Measurements from ENCODE around the gene KCNE4. TPM values are rescaled to one million over a fixed set of nuclear protein-coding genes. Genes with fewer than 3 reads are reported as not detected.

The KCNE4 gene
- total RNA-seq, 1 donor from 2014 or later, result not detected

DNA sequence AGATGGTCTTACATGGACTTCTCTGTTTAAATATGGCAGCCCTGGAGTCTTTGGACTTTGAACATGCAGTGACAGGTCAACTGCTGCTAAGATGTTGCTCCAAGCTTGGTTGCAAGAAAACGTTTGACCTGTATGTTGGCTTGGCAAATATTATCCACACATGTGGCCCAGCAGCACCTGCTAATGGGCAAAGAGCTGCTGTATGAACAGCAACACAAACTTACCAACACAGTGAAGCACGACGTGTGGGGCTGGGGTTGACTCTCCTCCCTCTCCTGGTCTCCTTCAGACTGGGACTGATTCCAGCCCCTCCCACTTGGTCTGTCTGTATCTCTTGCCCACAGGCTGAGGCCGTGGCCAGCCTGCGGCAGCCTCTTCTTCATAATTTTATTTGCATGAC, 3.8 kb downstream of the KCNE4 start:
- TF ChIP-seq, protein P1, sequence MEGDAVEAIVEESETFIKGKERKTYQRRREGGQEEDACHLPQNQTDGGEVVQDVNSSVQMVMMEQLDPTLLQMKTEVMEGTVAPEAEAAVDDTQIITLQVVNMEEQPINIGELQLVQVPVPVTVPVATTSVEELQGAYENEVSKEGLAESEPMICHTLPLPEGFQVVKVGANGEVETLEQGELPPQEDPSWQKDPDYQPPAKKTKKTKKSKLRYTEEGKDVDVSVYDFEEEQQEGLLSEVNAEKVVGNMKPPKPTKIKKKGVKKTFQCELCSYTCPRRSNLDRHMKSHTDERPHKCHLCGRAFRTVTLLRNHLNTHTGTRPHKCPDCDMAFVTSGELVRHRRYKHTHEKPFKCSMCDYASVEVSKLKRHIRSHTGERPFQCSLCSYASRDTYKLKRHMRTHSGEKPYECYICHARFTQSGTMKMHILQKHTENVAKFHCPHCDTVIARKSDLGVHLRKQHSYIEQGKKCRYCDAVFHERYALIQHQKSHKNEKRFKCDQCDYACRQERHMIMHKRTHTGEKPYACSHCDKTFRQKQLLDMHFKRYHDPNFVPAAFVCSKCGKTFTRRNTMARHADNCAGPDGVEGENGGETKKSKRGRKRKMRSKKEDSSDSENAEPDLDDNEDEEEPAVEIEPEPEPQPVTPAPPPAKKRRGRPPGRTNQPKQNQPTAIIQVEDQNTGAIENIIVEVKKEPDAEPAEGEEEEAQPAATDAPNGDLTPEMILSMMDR (IDR thresholded peaks at IDR 0.05; ENCODE audit: partially characterized antibody, unreplicated experiment), result no peak
- Mint-ChIP-seq H3K27ac (ENCODE audit: unreplicated experiment) (no peak overlapping the region), H3K4me1 (ENCODE audit: low read depth, unreplicated experiment) (peaks cover 3% of the 10 kb centered on the region), H3K27me3 (ENCODE audit: unreplicated experiment) (no peaks in the 10 kb centered on the region), H3K4me3 (ENCODE audit: unreplicated experiment) (no peak overlapping the region), H3K9me3 (ENCODE audit: unreplicated experiment) (no peaks in the 10 kb centered on the region), H3K36me3 (ENCODE audit: unreplicated experiment) (no peaks in the 10 kb centered on the region)
- no peak for DNase-seq

DNA sequence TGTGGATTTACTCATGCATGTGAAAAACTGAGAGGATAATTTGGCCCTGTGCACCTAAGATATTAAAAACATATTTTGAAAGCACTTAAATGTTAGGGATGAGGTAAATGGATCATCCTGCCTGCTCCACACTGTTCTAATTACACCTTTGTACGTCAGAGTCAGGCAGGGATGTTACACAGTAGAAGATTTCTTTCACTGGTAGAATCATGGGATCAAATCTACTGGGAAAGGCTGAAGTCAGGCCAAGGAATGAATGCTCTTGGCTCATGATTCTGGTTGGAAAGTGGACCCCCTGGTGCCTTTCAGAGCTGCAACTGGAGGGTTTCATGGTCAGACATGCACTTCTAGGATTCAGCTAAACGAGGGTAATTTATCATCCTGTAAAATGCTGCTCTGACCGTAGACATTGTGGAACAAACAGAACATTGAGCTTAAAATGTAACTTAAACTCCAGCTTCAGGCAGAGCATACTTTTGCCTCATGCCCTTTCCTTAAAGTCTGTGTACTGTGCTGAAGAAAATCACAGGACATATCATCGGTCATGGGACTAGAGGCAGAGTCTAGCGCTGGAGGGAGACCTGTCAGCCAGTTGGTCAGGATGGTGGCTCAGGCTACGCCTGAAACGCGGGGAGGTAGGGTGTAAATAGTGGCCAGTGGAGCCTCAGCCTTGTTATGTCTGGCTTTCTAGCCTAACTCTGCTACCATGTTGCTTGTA, 4.9 kb downstream of the KCNE4 start:
- no peak overlapping the region for H3K27ac Mint-ChIP-seq (ENCODE audit: unreplicated experiment)
- H3K27me3 Mint-ChIP-seq (ENCODE audit: unreplicated experiment), result no peaks in the 10 kb centered on the region
- no peak for DNase-seq
- H3K4me3 Mint-ChIP-seq (ENCODE audit: unreplicated experiment), result no peak overlapping the region
- no peaks in the 10 kb centered on the region for H3K36me3 Mint-ChIP-seq (ENCODE audit: unreplicated experiment)
- H3K4me1 Mint-ChIP-seq (ENCODE audit: low read depth, unreplicated experiment), result no peaks in the 10 kb centered on the region
- peaks cover 2% of the 10 kb centered on the region for H3K9me3 Mint-ChIP-seq (ENCODE audit: unreplicated experiment)
- TF ChIP-seq, protein P1 (IDR thresholded peaks at IDR 0.05; ENCODE audit: partially characterized antibody, unreplicated experiment), result no peak

DNA sequence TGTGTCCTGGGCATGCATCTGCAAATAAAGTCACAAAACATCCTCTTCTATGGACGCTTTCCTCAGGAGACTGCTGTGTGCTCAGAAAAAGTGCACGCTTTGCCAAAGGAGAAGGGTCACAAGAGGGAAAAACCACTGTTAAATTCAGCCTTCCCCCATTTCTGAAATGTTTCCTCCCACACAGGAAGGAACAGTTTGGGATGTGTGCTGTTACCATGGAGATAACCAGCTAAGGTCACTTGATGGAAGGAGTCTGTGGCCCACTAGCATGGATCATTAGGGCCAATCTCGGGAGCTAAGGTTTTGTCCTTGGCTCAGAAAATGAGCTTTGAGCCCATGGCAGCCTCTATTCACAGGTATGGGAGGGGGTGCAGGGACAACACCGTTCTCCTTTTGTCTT, 5.6 kb downstream of the KCNE4 start:
- DNase-seq, result no peak
- Mint-ChIP-seq H3K27me3 (ENCODE audit: unreplicated experiment) (no peaks in the 10 kb centered on the region), H3K4me3 (ENCODE audit: unreplicated experiment) (no peak overlapping the region), H3K27ac (ENCODE audit: unreplicated experiment) (no peak overlapping the region), H3K36me3 (ENCODE audit: unreplicated experiment) (no peaks in the 10 kb centered on the region), H3K9me3 (ENCODE audit: unreplicated experiment) (peaks cover 2% of the 10 kb centered on the region), H3K4me1 (ENCODE audit: low read depth, unreplicated experiment) (no peaks in the 10 kb centered on the region)
- TF ChIP-seq, protein P1 (IDR thresholded peaks at IDR 0.05; ENCODE audit: partially characterized antibody, unreplicated experiment), result no peak

DNA sequence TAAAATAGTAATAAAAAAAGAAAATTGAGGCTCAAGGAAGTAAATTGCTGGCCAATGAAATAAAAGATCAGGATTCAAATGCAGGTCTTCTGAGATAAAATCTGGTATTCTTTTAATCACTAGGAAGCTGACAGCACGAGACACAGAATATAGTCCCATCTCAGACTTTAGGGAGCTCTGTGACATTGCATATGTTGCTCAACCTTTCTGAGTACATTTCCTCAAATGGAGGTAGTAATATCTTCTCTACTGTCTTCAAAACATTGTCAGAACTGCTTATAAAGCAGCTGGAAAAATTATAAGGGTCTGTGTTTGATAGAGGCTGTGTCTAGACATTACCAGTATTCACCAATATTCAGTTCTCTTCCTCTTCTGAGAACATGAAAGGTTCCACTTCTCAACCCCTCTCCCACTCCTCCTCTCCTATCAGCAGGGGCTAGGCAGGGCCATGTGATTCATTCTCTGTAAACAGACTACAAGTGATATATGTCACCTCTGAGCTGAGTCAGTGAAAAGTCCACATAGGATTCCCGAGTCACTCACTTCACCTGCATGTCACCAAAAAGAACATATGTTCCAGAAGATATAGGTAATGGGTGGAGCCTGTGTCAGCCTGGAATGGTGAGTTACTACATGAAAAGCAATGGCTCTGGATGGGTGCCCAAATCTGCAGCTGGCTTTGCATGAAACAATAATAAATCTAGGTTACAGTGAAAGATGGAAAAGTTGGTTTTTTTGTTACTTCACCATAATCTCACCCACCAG, 7.1 kb downstream of the KCNE4 start:
- Mint-ChIP-seq H3K36me3 (ENCODE audit: unreplicated experiment) (no peaks in the 10 kb centered on the region), H3K4me1 (ENCODE audit: low read depth, unreplicated experiment) (no peaks in the 10 kb centered on the region), H3K27me3 (ENCODE audit: unreplicated experiment) (no peaks in the 10 kb centered on the region), H3K27ac (ENCODE audit: unreplicated experiment) (no peak overlapping the region), H3K9me3 (ENCODE audit: unreplicated experiment) (peaks cover 2% of the 10 kb centered on the region), H3K4me3 (ENCODE audit: unreplicated experiment) (no peak overlapping the region)
- DNase-seq, result no peak
- TF ChIP-seq, protein P1 (IDR thresholded peaks at IDR 0.05; ENCODE audit: partially characterized antibody, unreplicated experiment), result no peak
